HG02970 (cell line): Measurements from ENCODE around the gene PHGDH.
"Not testable (repeated sequence)": the region's sequence is repeated elsewhere in the genome, so short reads cannot be mapped to it uniquely, and the experiment has no call there.

ENCODE experiments used
- ATAC-seq: cut with Tn5 transposase; IDR thresholded peaks from one replicate; pipeline ENCODE4 v1.9.1; 2021; ENCODE audit warnings: mild to moderate bottlenecking, moderate library complexity, moderate number of reproducible peaks; ENCODE audit not compliant: unreplicated experiment, low FRiP score

Gene PHGDH

GRCh38 chr1:119696863-119697262 is 14.9 kb upstream of the PHGDH start:
- not testable (repeated sequence) for ATAC-seq

- ATAC-seq: no peak
These were observed 14.1 kb upstream of the PHGDH start for GRCh38 chr1:119697598-119697997.

- no peak for ATAC-seq
These were observed 11.4 kb upstream of the PHGDH start for GRCh38 chr1:119700326-119700725.

GRCh38 chr1:119701659-119702058 is 10.1 kb upstream of the PHGDH start:
- no peak for ATAC-seq

- ATAC-seq: no peak
These were observed 9.3 kb upstream of the PHGDH start for GRCh38 chr1:119702384-119702783.

GRCh38 chr1:119703666-119704450 is 7.9 kb upstream of the PHGDH start:
- no peak for ATAC-seq

GRCh38 chr1:119706599-119706998 is 5.1 kb upstream of the PHGDH start:
- ATAC-seq: not testable (repeated sequence)

GRCh38 chr1:119711356-119711803 is 354 bp upstream of the PHGDH start:
- not testable (repeated sequence) for ATAC-seq

- no peak for ATAC-seq
These were observed 756 bp downstream of the PHGDH start for GRCh38 chr1:119712342-119713038.

- ATAC-seq: no peak
These were observed 1.5 kb downstream of the PHGDH start for GRCh38 chr1:119713039-119713748.

- ATAC-seq: no peak
These were observed 2.2 kb downstream of the PHGDH start for GRCh38 chr1:119713749-119714456.

GRCh38 chr1:119714583-119714982 is 2.8 kb downstream of the PHGDH start:
- ATAC-seq: no peak

- ATAC-seq: no peak
These were observed 3.8 kb downstream of the PHGDH start for GRCh38 chr1:119715542-119715941.

GRCh38 chr1:119718409-119718808 is 6.7 kb downstream of the PHGDH start:
- no peak for ATAC-seq

GRCh38 chr1:119718972-119719371 is 7.2 kb downstream of the PHGDH start:
- no peak for ATAC-seq

GRCh38 chr1:119720866-119721440 is 9.2 kb downstream of the PHGDH start:
- ATAC-seq: no peak

- no peak for ATAC-seq
These were observed 10.2 kb downstream of the PHGDH start for GRCh38 chr1:119721896-119722295.

- ATAC-seq: no peak
These were observed 13.0 kb downstream of the PHGDH start for GRCh38 chr1:119724611-119725218.

GRCh38 chr1:119725626-119726025 is 13.9 kb downstream of the PHGDH start:
- ATAC-seq: no peak

- no peak for ATAC-seq
These were observed 16.3 kb downstream of the PHGDH start for GRCh38 chr1:119727991-119728390.
